LNCAP (cell line): ENCODE measurements around the gene AP2A1.

Source experiments
- CTCF ChIP-seq: fragments of 450-650 bp; IDR thresholded peaks from 2 replicates; pipeline ENCODE4 v1.5.1; 2017; ENCODE audit warnings: mild to moderate bottlenecking

The AP2A1 gene

GRCh38 chr19:49818649-49819370, 52.0 kb downstream of the AP2A1 start:
- TF ChIP-seq CTCF: no peak

GRCh38 chr19:49820125-49820524, 53.3 kb downstream of the AP2A1 start:
- no peak for TF ChIP-seq CTCF

DNA sequence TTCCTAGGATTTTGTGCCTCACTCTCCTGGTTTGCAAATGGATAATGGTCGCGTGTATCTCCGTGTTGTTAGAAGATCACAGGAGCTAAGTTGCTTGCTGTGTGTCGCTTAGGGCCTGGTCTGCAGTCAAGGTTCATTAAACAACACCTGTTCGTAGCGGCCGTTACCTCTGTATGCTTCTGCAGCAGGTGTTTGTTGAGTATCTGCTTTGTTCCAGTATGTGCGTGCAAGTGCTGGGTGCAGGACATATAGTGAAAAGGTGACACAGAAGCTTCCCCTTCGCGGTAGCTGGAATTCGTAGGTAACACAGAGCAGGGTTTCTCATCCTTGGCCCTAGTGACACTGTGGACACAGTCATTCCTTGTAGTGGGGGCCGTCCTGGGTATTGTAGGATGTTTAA, 56.7 kb downstream of the AP2A1 start:
- no peak for TF ChIP-seq CTCF

- no peak for TF ChIP-seq CTCF
Measured at GRCh38 chr19:49824662-49825061, 57.9 kb downstream of the AP2A1 start.

GRCh38 chr19:49827034-49827433, 60.2 kb downstream of the AP2A1 start:
- TF ChIP-seq CTCF: no peak

- no peak for TF ChIP-seq CTCF
Measured at GRCh38 chr19:49829200-49829599, 62.4 kb downstream of the AP2A1 start.

- TF ChIP-seq CTCF: no peak
Measured at GRCh38 chr19:49829721-49830120, 62.9 kb downstream of the AP2A1 start.

GRCh38 chr19:49830766-49831165, 64.0 kb downstream of the AP2A1 start:
- no peak for TF ChIP-seq CTCF
